Smooth muscle cell (in vitro differentiated cells): ENCODE results near the gene OR5B2. TPM values are rescaled to one million over a fixed set of nuclear protein-coding genes. Genes with fewer than 3 reads are reported as not detected.

ENCODE experiments used
- DNase-seq: peaks from one replicate; lab custom pipeline; 2025; ENCODE audit not compliant: unreplicated experiment; lab: John Stamatoyannopoulos, UW
- H2AFZ ChIP-seq: fragments of 200-600 bp; sonication (generic); 2 replicates; pipeline ENCODE4 v1.6.0; 2016; ENCODE audit warnings: antibody characterized with exemption, low read depth, mild to moderate bottlenecking
- H3F3A ChIP-seq: fragments of 200-600 bp; sonication (generic); 2 replicates; pipeline ENCODE4 v1.6.0; 2017; ENCODE audit warnings: antibody characterized with exemption, low read depth
- H3K27ac ChIP-seq: fragments of 200-600 bp; sonication (generic); 2 replicates; pipeline ENCODE4 v1.5.1; 2016; ENCODE audit warnings: low read depth, mild to moderate bottlenecking
- H3K27me3 ChIP-seq: fragments of 200-600 bp; sonication (generic); 2 replicates; pipeline ENCODE4 v1.6.1; 2016; ENCODE audit warnings: low read depth, mild to moderate bottlenecking
- H3K36me3 ChIP-seq: fragments of 200-600 bp; sonication (generic); 2 replicates; pipeline ENCODE4 v1.5.1; 2016; ENCODE audit warnings: low read depth
- H3K4me1 ChIP-seq: fragments of 200-600 bp; sonication (generic); 2 replicates; pipeline ENCODE4 v1.5.1; 2016; ENCODE audit warnings: low read depth
- H3K4me2 ChIP-seq: fragments of 200-600 bp; sonication (generic); 2 replicates; pipeline ENCODE4 v1.6.0; 2016; ENCODE audit warnings: mild to moderate bottlenecking
- H3K4me3 ChIP-seq: fragments of 200-600 bp; sonication (generic); 2 replicates; pipeline ENCODE4 v1.5.1; 2016; ENCODE audit warnings: mild to moderate bottlenecking
- H3K79me2 ChIP-seq: fragments of 200-600 bp; sonication (generic); 2 replicates; pipeline ENCODE4 v1.6.0; 2016; ENCODE audit warnings: low read depth, mild to moderate bottlenecking
- H3K9ac ChIP-seq: fragments of 200-600 bp; sonication (generic); 2 replicates; pipeline ENCODE4 v1.6.0; 2016; ENCODE audit warnings: low read depth
- H3K9me3 ChIP-seq: fragments of 200-600 bp; sonication (generic); replicated peaks from 2 replicates; pipeline ENCODE4 v1.5.1; 2016; ENCODE audit warnings: low read depth
- H4K20me1 ChIP-seq: fragments of 200-600 bp; sonication (generic); 2 replicates; pipeline ENCODE4 v1.6.0; 2016; ENCODE audit warnings: low read depth
- CTCF ChIP-seq: fragments of 200-600 bp; sonication (generic); IDR thresholded peaks from 2 replicates; pipeline ENCODE4 v1.5.1; 2017; ENCODE audit warnings: borderline replicate concordance, mild to moderate bottlenecking, antibody characterized with exemption; ENCODE audit not compliant: insufficient read depth, poor library complexity, severe bottlenecking
- WGBS: methylation state at CpG from one replicate; pipeline ENCODE4 v1.1.7; 2016; ENCODE audit warnings: low lambda C conversion rate; 5-methylcytosine and 5-hydroxymethylcytosine counted together
- polyA plus RNA-seq: library from polyadenylated mRNA; unstranded; fragments of >200 nt; fragmentation: Nextera tagmentation; extraction: Ambion mirVana; gene quantifications from 2 replicates; pipeline ENCODE4 v1.2.1, GENCODE V29; 2016
- total RNA-seq: library from RNA; depleted of rRNA; stranded (reverse); fragments of >200 nt; gene quantifications from 2 replicates; pipeline ENCODE4 v1.2.3, GENCODE V29; 2014

OR5B2 gene
- total and polyA plus RNA-seq, 2 experiments from 2014 or later = not detected

- Histone ChIP-seq H3F3A (no peaks in the 10 kb centered on the region), H3K79me2 (no peaks in the 10 kb centered on the region), H4K20me1 (no peaks in the 10 kb centered on the region), H3K4me3 (no peak overlapping the region), H2AFZ (no peak overlapping the region), H3K4me2 (no peak overlapping the region), H3K27me3 (no peaks in the 10 kb centered on the region), H3K36me3 (no peaks in the 10 kb centered on the region), H3K27ac (no peak overlapping the region), H3K9ac (no peak overlapping the region), H3K4me1 (no peaks in the 10 kb centered on the region), H3K9me3 (no peaks in the 10 kb centered on the region)
- 54% methylated on average over 4 of the region's 4 CpGs for WGBS
- no peak for DNase-seq
- TF ChIP-seq CTCF = no peak
These were observed 10.6 kb upstream of the OR5B2 start for GRCh38 chr11:58438486-58438885.

- no peak for TF ChIP-seq CTCF
- H3K9me3 ChIP-seq = no peaks in the 10 kb centered on the region
- H3K4me2 ChIP-seq = no peak overlapping the region
- no peaks in the 10 kb centered on the region for H3K36me3 ChIP-seq
- H2AFZ ChIP-seq = no peak overlapping the region
- WGBS = 78% methylated on average over 3 of the region's 3 CpGs
- H3K4me3 ChIP-seq = no peak overlapping the region
- no peak for DNase-seq
- H3K27ac ChIP-seq = no peak overlapping the region
- no peaks in the 10 kb centered on the region for H3F3A ChIP-seq
- H3K27me3 ChIP-seq = no peaks in the 10 kb centered on the region
- no peaks in the 10 kb centered on the region for H4K20me1 ChIP-seq
- H3K4me1 ChIP-seq = no peaks in the 10 kb centered on the region
- no peaks in the 10 kb centered on the region for H3K79me2 ChIP-seq
- H3K9ac ChIP-seq = no peak overlapping the region
These were observed 6.3 kb upstream of the OR5B2 start for GRCh38 chr11:58434217-58434616.

- DNase-seq = no peak
- H3K4me2 ChIP-seq = no peak overlapping the region
- H3K4me3 ChIP-seq = no peak overlapping the region
- no peaks in the 10 kb centered on the region for H3K4me1 ChIP-seq
- WGBS = 68% methylated on average over 3 of the region's 3 CpGs
- no peak overlapping the region for H3K9ac ChIP-seq
- H4K20me1 ChIP-seq = no peaks in the 10 kb centered on the region
- no peak for TF ChIP-seq CTCF
- H3K79me2 ChIP-seq = no peaks in the 10 kb centered on the region
- H3K9me3 ChIP-seq = no peaks in the 10 kb centered on the region
- no peaks in the 10 kb centered on the region for H3F3A ChIP-seq
- no peaks in the 10 kb centered on the region for H3K36me3 ChIP-seq
- H3K27ac ChIP-seq = no peak overlapping the region
- H3K27me3 ChIP-seq = no peaks in the 10 kb centered on the region
- no peak overlapping the region for H2AFZ ChIP-seq
These were observed 5.8 kb upstream of the OR5B2 start for GRCh38 chr11:58433638-58434203.

GRCh38 chr11:58429273-58429672 lies 1.4 kb upstream of the OR5B2 start:
- no peak for TF ChIP-seq CTCF
- WGBS = 50% methylated on average over 1 of the region's 1 CpG
- no peak overlapping the region for H3K27ac ChIP-seq
- H3K4me1 ChIP-seq = no peaks in the 10 kb centered on the region
- H3K27me3 ChIP-seq = no peaks in the 10 kb centered on the region
- H3K36me3 ChIP-seq = no peaks in the 10 kb centered on the region
- H3K4me2 ChIP-seq = no peak overlapping the region
- H3F3A ChIP-seq = no peaks in the 10 kb centered on the region
- H2AFZ ChIP-seq = no peak overlapping the region
- no peak for DNase-seq
- no peaks in the 10 kb centered on the region for H4K20me1 ChIP-seq
- no peaks in the 10 kb centered on the region for H3K79me2 ChIP-seq
- H3K9me3 ChIP-seq = no peaks in the 10 kb centered on the region
- H3K9ac ChIP-seq = no peak overlapping the region
- H3K4me3 ChIP-seq = no peak overlapping the region
